DND-41 (cell line): ENCODE results near the gene TEX26.

Source experiments
- ATAC-seq: fragments of 200-7000 bp; cut with Tn5 transposase; 3 replicates; pipeline ENCODE4 v1.9.1; 2021; ENCODE audit warnings: low read depth; ENCODE audit not compliant: insufficient read depth
- DNase-seq: peaks from one replicate; pipeline ENCODE4 v3.0.0-alpha.2; 2020
- H2AFZ ChIP-seq: 2 replicates; pipeline ENCODE4 v1.6.0; 2012; ENCODE audit warnings: low read depth, low read length
- H3K27ac ChIP-seq: 2 replicates; pipeline ENCODE4 v1.5.1; 2012; ENCODE audit warnings: low read length, inconsistent platforms
- H3K27me3 ChIP-seq: fragments of 200-600 bp; sonication (generic); 2 replicates; pipeline ENCODE4 v1.6.0; 2012; ENCODE audit warnings: low read length, mild to moderate bottlenecking, inconsistent platforms; ENCODE audit not compliant: insufficient read depth, poor library complexity
- H3K36me3 ChIP-seq: 2 replicates; pipeline ENCODE4 v1.5.1; 2012; ENCODE audit warnings: low read length, inconsistent platforms; ENCODE audit not compliant: insufficient read depth
- H3K4me1 ChIP-seq: 2 replicates; pipeline ENCODE4 v1.5.1; 2012; ENCODE audit warnings: mild to moderate bottlenecking, low read length; ENCODE audit not compliant: insufficient read depth
- H3K4me2 ChIP-seq: 2 replicates; pipeline ENCODE4 v1.6.0; 2012; ENCODE audit warnings: mild to moderate bottlenecking, moderate library complexity, low read length, inconsistent platforms; ENCODE audit not compliant: insufficient read depth
- H3K4me3 ChIP-seq, 2 experiments: fragments of 200-600 bp in 1 of 2; shearing (Covaris generic) in 1 of 2; 2 replicates each; pipeline ENCODE4 v1.5.1; 2012 to 2016; ENCODE audit warnings: inconsistent platforms in 2 of 2, low read length in 2 of 2, mild to moderate bottlenecking in 2 of 2, low read depth in 1 of 2, moderate library complexity in 1 of 2
- H3K79me2 ChIP-seq: 2 replicates; pipeline ENCODE4 v1.6.0; 2012; ENCODE audit warnings: low read length, inconsistent platforms; ENCODE audit not compliant: insufficient read depth
- H3K9ac ChIP-seq: 2 replicates; pipeline ENCODE4 v1.6.0; 2012; ENCODE audit warnings: low read depth, mild to moderate bottlenecking, inconsistent platforms, low read length, moderate library complexity
- H3K9me3 ChIP-seq: 2 replicates; pipeline ENCODE4 v1.5.1; 2012; ENCODE audit warnings: low read length, moderate library complexity, mild to moderate bottlenecking, inconsistent platforms; ENCODE audit not compliant: insufficient read depth, severe bottlenecking
- H4K20me1 ChIP-seq: 2 replicates; pipeline ENCODE4 v1.6.0; 2012; ENCODE audit warnings: low read length; ENCODE audit not compliant: insufficient read depth
- CTCF ChIP-seq: IDR thresholded peaks from 2 replicates; pipeline ENCODE4 v1.5.1; 2012; ENCODE audit warnings: borderline replicate concordance, low read length, moderate library complexity, mild to moderate bottlenecking; ENCODE audit not compliant: poor library complexity, severe bottlenecking; ENCODE audit errors: extremely low read depth
- EZH2 ChIP-seq: IDR thresholded peaks from 3 replicates; pipeline ENCODE4 v1.6.1; 2012; ENCODE audit warnings: borderline replicate concordance, low read depth, mild to moderate bottlenecking, moderate library complexity, low read length, inconsistent platforms; ENCODE audit not compliant: severe bottlenecking

Gene TEX26

DNA sequence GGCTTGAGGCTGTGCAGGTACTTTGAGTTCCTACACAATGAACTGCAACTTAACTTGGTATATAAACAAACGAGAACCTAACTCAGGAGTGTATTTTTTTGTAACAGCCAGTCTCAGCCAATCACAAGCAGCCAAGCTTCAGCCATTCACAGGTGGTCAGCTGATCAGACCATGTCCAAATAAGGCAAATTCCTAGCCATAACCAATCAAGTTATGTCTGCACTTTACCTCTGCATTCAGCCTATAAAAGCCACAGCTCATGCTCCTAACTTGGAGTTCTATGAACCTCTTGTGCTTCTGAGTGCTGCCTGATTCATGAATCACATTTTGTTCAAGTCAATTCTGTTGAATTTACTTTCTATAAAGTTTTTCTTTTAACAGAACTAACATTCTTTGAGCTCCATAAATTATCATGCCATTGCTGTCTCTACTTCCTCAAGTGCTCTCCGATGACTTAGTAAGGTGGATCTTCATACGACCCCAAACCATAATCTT lies 43.2 kb upstream of the TEX26 start:
- Histone ChIP-seq H3K27ac (no peak overlapping the region), H3K9ac (no peak overlapping the region), H3K4me3 (no peak overlapping the region), H4K20me1 (no peaks in the 10 kb centered on the region), H3K36me3 (no peaks in the 10 kb centered on the region), H2AFZ (no peak overlapping the region), H3K4me2 (no peak overlapping the region), H3K27me3 (peaks cover 6% of the 10 kb centered on the region), H3K4me1 (no peaks in the 10 kb centered on the region), H3K79me2 (no peaks in the 10 kb centered on the region), H3K9me3 (no peaks in the 10 kb centered on the region)
- ATAC-seq (no peak), DNase-seq (no peak)
- TF ChIP-seq EZH2: no peak
- TF ChIP-seq CTCF: no peak

DNA sequence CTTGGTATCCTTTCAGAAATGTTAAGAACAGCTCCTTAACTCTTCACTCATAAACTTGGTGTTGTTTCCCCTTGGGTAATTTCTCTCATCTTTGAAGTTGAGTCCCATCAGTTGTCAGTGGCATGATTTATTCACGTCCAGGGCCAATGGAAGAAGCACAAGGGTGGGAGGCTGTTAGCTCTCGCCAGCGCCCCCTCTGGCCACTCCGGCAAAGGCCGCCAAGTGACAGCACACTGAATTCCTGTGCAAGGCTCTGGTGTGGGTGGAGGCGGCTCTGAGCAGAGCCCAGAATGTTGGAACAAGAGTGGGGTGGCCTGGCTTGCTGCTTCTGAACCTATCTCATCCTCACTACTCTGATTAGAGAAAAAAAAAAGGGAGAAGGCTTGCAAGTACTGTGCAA lies 39.5 kb upstream of the TEX26 start:
- Histone ChIP-seq H3K27ac (no peak overlapping the region), H3K36me3 (no peaks in the 10 kb centered on the region), H3K9me3 (no peaks in the 10 kb centered on the region), H3K27me3 (peaks cover 7% of the 10 kb centered on the region), H3K79me2 (no peaks in the 10 kb centered on the region), H3K4me3 (no peak overlapping the region), H3K4me1 (no peaks in the 10 kb centered on the region), H3K9ac (no peak overlapping the region), H2AFZ (no peak overlapping the region), H4K20me1 (no peaks in the 10 kb centered on the region), H3K4me2 (no peak overlapping the region)
- DNase-seq (peak; percentile 17), ATAC-seq (no peak)
- no peak for TF ChIP-seq EZH2
- TF ChIP-seq CTCF: peak; percentile 46

- Histone ChIP-seq H3K36me3 (no peaks in the 10 kb centered on the region), H3K4me3 (no peak overlapping the region), H4K20me1 (no peaks in the 10 kb centered on the region), H3K4me1 (no peaks in the 10 kb centered on the region), H3K4me2 (no peak overlapping the region), H3K9ac (no peak overlapping the region), H3K9me3 (no peaks in the 10 kb centered on the region), H2AFZ (no peak overlapping the region), H3K79me2 (no peaks in the 10 kb centered on the region), H3K27me3 (peaks cover 26% of the 10 kb centered on the region), H3K27ac (no peak overlapping the region)
- TF ChIP-seq CTCF (no peak), EZH2 (no peak)
- DNase-seq: no peak
- ATAC-seq: no peak
Observed at GRCh38 chr13:30895773-30896172, 36.7 kb upstream of the TEX26 start.

- ATAC-seq: no peak
Observed at GRCh38 chr13:30898070-30898469, 34.4 kb upstream of the TEX26 start.

More at GRCh38 chr13:30898070-30898469, 34.4 kb upstream of the TEX26 start:
- Histone ChIP-seq H3K4me2 (no peak overlapping the region), H2AFZ (no peak overlapping the region), H3K9ac (no peak overlapping the region), H3K4me3 (no peak overlapping the region), H3K79me2 (no peaks in the 10 kb centered on the region), H3K9me3 (no peaks in the 10 kb centered on the region), H3K4me1 (no peaks in the 10 kb centered on the region), H3K27me3 (peaks cover 39% of the 10 kb centered on the region), H3K36me3 (no peaks in the 10 kb centered on the region), H3K27ac (no peak overlapping the region), H4K20me1 (no peaks in the 10 kb centered on the region)
- no peak for DNase-seq
- TF ChIP-seq EZH2 (no peak), CTCF (no peak)
